ENCODE measurements around the gene PRKCA.
"Not testable (repeated sequence)": the region's sequence is repeated elsewhere in the genome, so short reads cannot be mapped to it uniquely, and the experiment has no call there.

Gene PRKCA

GRCh38 chr17:66349521-66350254 lies 47.3 kb downstream of the PRKCA start:
- TF ChIP-seq REST (IDR thresholded peaks at IDR 0.05; ENCODE audit: insufficient replicate concordance, low read depth) (no peak), CTCF (IDR thresholded peaks at IDR 0.05; ENCODE audit: insufficient read depth, low read length) (no peak), POLR2AphosphoS5 (IDR thresholded peaks at IDR 0.05; ENCODE audit: low read depth) (no peak), GABPA (IDR thresholded peaks at IDR 0.05; ENCODE audit: low read depth) (no peak), SPI1 (IDR thresholded peaks at IDR 0.05; ENCODE audit: borderline replicate concordance, low read depth) (no peak)
- no peak overlapping the region for H3K4me3 ChIP-seq (replicated peaks; ENCODE audit: insufficient read depth, low read length)
- DNase-seq (ENCODE audit: low read depth in 1 of 2, low spot score in 1 of 2), result no peak

GRCh38 chr17:66350576-66350975 lies 48.2 kb downstream of the PRKCA start:
- H3K27me3 ChIP-seq (ENCODE audit: insufficient read depth, poor library complexity, severe bottlenecking); H3K27ac ChIP-seq (replicated peaks); DNase-seq (ENCODE audit: low read depth in 1 of 2, low spot score in 1 of 2); H3K4me3 ChIP-seq (replicated peaks; ENCODE audit: insufficient read depth, low read length): not testable (repeated sequence)

More at GRCh38 chr17:66349521-66350254, 47.3 kb downstream of the PRKCA start:
- no peak overlapping the region for H3K27ac ChIP-seq (replicated peaks)
- H3K27me3 ChIP-seq (ENCODE audit: insufficient read depth, poor library complexity, severe bottlenecking), result no peaks in the 10 kb centered on the region

DNA sequence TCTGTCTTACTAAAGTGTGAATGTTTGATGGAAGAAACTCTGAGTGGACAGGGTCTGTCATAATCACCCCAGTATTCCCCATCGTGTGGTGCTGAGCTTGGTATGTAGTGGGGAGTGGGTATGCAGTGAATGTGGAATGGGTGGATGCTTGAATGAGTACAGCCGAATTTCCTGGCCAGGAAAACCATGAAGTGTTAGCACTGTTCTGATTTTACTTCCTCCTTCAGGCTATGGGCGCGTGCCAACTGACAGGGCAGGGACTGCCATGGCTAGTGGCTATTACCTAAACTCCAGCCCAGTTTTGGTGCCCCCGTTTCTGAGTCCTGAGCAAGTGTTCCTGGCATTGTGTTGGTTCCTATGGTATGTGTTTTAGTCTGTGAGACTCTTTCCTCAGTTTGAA lies 48.6 kb downstream of the PRKCA start:
- TF ChIP-seq CTCF (IDR thresholded peaks at IDR 0.05; ENCODE audit: insufficient read depth, low read length) (no peak), SPI1 (IDR thresholded peaks at IDR 0.05; ENCODE audit: borderline replicate concordance, low read depth) (no peak), REST (IDR thresholded peaks at IDR 0.05; ENCODE audit: insufficient replicate concordance, low read depth) (no peak), POLR2AphosphoS5 (IDR thresholded peaks at IDR 0.05; ENCODE audit: low read depth) (no peak), GABPA (IDR thresholded peaks at IDR 0.05; ENCODE audit: low read depth) (no peak)

DNA sequence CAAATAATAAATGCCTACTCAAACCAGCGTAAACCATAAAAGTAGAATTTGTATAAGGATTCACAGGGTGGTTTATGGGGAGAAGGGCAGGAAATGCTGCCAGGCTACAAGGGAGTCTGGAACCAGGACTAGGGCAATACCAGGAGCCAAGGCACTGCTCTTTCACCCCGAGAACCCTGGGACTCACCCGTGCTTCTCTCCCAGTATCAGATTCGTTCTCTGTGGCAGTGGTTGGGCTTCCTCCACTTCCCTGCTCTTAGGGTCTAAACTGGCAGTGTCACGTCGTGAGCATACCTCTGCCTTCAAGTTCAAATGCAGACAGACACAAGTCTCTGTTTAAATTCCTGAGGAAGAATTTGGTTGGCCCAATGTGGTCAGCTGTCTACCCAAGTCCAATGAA lies 49.3 kb downstream of the PRKCA start:
- Histone ChIP-seq H3K4me3 (replicated peaks; ENCODE audit: insufficient read depth, low read length) (no peak overlapping the region), H3K27me3 (ENCODE audit: insufficient read depth, poor library complexity, severe bottlenecking) (no peaks in the 10 kb centered on the region), H3K27ac (replicated peaks) (no peak overlapping the region)
- no peak for DNase-seq (ENCODE audit: low read depth in 1 of 2, low spot score in 1 of 2)
- TF ChIP-seq SPI1 (IDR thresholded peaks at IDR 0.05; ENCODE audit: borderline replicate concordance, low read depth), result no peak

More for the DNA sequence above, 48.6 kb downstream of the PRKCA start:
- no peak overlapping the region for H3K27ac ChIP-seq (replicated peaks)
- no peak overlapping the region for H3K4me3 ChIP-seq (replicated peaks; ENCODE audit: insufficient read depth, low read length)
- no peak for DNase-seq (ENCODE audit: low read depth in 1 of 2, low spot score in 1 of 2)
- H3K27me3 ChIP-seq (ENCODE audit: insufficient read depth, poor library complexity, severe bottlenecking), result no peaks in the 10 kb centered on the region

- DNase-seq (ENCODE audit: low read depth in 1 of 2, low spot score in 1 of 2), result no peak
- Histone ChIP-seq H3K27ac (replicated peaks) (no peak overlapping the region), H3K4me3 (replicated peaks; ENCODE audit: insufficient read depth, low read length) (no peak overlapping the region), H3K27me3 (ENCODE audit: insufficient read depth, poor library complexity, severe bottlenecking) (no peaks in the 10 kb centered on the region)
- TF ChIP-seq REST (IDR thresholded peaks at IDR 0.05; ENCODE audit: insufficient replicate concordance, low read depth) (no peak), POLR2AphosphoS5 (IDR thresholded peaks at IDR 0.05; ENCODE audit: low read depth) (no peak), CTCF (IDR thresholded peaks at IDR 0.05; ENCODE audit: insufficient read depth, low read length) (no peak), SPI1 (IDR thresholded peaks at IDR 0.05; ENCODE audit: borderline replicate concordance, low read depth) (no peak), GABPA (IDR thresholded peaks at IDR 0.05; ENCODE audit: low read depth) (no peak)
Observed at GRCh38 chr17:66353937-66354401, 51.6 kb downstream of the PRKCA start.

Measured in HL-60 (cell line).